ENCODE data around the gene RPTOR.
A peak's percentile ranks its signal among the peaks of the same experiment; 100 is the strongest.

The RPTOR gene

GRCh38 chr17:80981062-80981902 lies 436.6 kb downstream of the RPTOR start:
- peak; percentile 72 for ATAC-seq

GRCh38 chr17:80981929-80982425 lies 437.3 kb downstream of the RPTOR start:
- no peak for ATAC-seq

More at GRCh38 chr17:80981062-80981902, 436.6 kb downstream of the RPTOR start:
- TF ChIP-seq BACH2 (CRISPR knock-in tag; IDR thresholded peaks at IDR 0.05; ENCODE audit: borderline replicate concordance): no peak
- no peak for TF ChIP-seq OSR1 (CRISPR knock-in tag; IDR thresholded peaks at IDR 0.05)
- TF ChIP-seq TCF4 (CRISPR knock-in tag; IDR thresholded peaks at IDR 0.05; ENCODE audit: borderline replicate concordance): no peak
- TF ChIP-seq ZNF70 (CRISPR knock-in tag; IDR thresholded peaks at IDR 0.05): no peak
- TF ChIP-seq TSHZ2 (CRISPR knock-in tag; IDR thresholded peaks at IDR 0.05): no peak
- no peak for TF ChIP-seq ZNF8 (CRISPR knock-in tag; IDR thresholded peaks at IDR 0.05)
- TF ChIP-seq PPARA (CRISPR knock-in tag; IDR thresholded peaks at IDR 0.05; ENCODE audit: borderline replicate concordance): no peak
- no peak for TF ChIP-seq ZNF565 (CRISPR knock-in tag; conservative IDR thresholded peaks at IDR 0.05; ENCODE audit: low read depth)
- no peak for TF ChIP-seq ESRRG (CRISPR knock-in tag; IDR thresholded peaks at IDR 0.05)
- TF ChIP-seq GLIS3 (CRISPR knock-in tag; IDR thresholded peaks at IDR 0.05): no peak
- TF ChIP-seq ZFP30 (CRISPR knock-in tag; IDR thresholded peaks at IDR 0.05): no peak
- TF ChIP-seq ISL1 (CRISPR knock-in tag; IDR thresholded peaks at IDR 0.05): no peak
- no peak for TF ChIP-seq ARNTL (CRISPR knock-in tag; IDR thresholded peaks at IDR 0.05; ENCODE audit: borderline replicate concordance, low read depth)

More at GRCh38 chr17:80981929-80982425, 437.3 kb downstream of the RPTOR start:
- TF ChIP-seq ZC3H10 (CRISPR knock-in tag; IDR thresholded peaks at IDR 0.05) (no peak), OSR1 (CRISPR knock-in tag; IDR thresholded peaks at IDR 0.05) (no peak), ZNF70 (CRISPR knock-in tag; IDR thresholded peaks at IDR 0.05) (no peak), RARB (CRISPR knock-in tag; IDR thresholded peaks at IDR 0.05) (no peak), SNAI2 (CRISPR knock-in tag; IDR thresholded peaks at IDR 0.05) (no peak), TOX (CRISPR knock-in tag; IDR thresholded peaks at IDR 0.05; ENCODE audit: borderline replicate concordance) (no peak), GLIS3 (CRISPR knock-in tag; IDR thresholded peaks at IDR 0.05) (no peak), ZNF565 (CRISPR knock-in tag; conservative IDR thresholded peaks at IDR 0.05; ENCODE audit: low read depth) (no peak), ZFP30 (CRISPR knock-in tag; IDR thresholded peaks at IDR 0.05) (no peak), CREB5 (CRISPR knock-in tag; IDR thresholded peaks at IDR 0.05; ENCODE audit: low read depth) (no peak), PATZ1 (CRISPR knock-in tag; IDR thresholded peaks at IDR 0.05; ENCODE audit: borderline replicate concordance) (no peak), POU6F1 (CRISPR knock-in tag; IDR thresholded peaks at IDR 0.05; ENCODE audit: borderline replicate concordance, low read depth) (no peak), ZFP3 (CRISPR knock-in tag; IDR thresholded peaks at IDR 0.05) (no peak), ARNTL (CRISPR knock-in tag; IDR thresholded peaks at IDR 0.05; ENCODE audit: borderline replicate concordance, low read depth) (no peak), TCF4 (CRISPR knock-in tag; IDR thresholded peaks at IDR 0.05; ENCODE audit: borderline replicate concordance) (no peak), CSRNP3 (CRISPR knock-in tag; IDR thresholded peaks at IDR 0.05) (no peak), ZNF8 (CRISPR knock-in tag; IDR thresholded peaks at IDR 0.05) (no peak), TSHZ2 (CRISPR knock-in tag; IDR thresholded peaks at IDR 0.05) (no peak), PPARA (CRISPR knock-in tag; IDR thresholded peaks at IDR 0.05; ENCODE audit: borderline replicate concordance) (no peak), ISL1 (CRISPR knock-in tag; IDR thresholded peaks at IDR 0.05) (no peak)

Measured in SK-N-SH treated with all-trans-retinoic acid at 6 μM for 48 hours (cell line).